Activated T-cell treated with anti-CD3 and anti-CD28 coated beads, Interleukin-2, amount 50 U/mL, for 48 hours (primary cell): Measurements from ENCODE around the gene ZBTB38.

Experiments
- DNase-seq, 2 experiments: peaks; one replicate each; pipeline ENCODE4 v3.0.0-alpha.2; 2020

ZBTB38 gene

GRCh38 chr3:141337991-141338390, 30.3 kb upstream of the ZBTB38 start:
- no peak for DNase-seq

- DNase-seq = no peak
Measured at GRCh38 chr3:141338881-141339280, 29.4 kb upstream of the ZBTB38 start.

- DNase-seq = no peak
Measured at GRCh38 chr3:141341536-141341935, 26.8 kb upstream of the ZBTB38 start.

- no peak for DNase-seq
Measured at GRCh38 chr3:141342386-141342785, 25.9 kb upstream of the ZBTB38 start.

DNA sequence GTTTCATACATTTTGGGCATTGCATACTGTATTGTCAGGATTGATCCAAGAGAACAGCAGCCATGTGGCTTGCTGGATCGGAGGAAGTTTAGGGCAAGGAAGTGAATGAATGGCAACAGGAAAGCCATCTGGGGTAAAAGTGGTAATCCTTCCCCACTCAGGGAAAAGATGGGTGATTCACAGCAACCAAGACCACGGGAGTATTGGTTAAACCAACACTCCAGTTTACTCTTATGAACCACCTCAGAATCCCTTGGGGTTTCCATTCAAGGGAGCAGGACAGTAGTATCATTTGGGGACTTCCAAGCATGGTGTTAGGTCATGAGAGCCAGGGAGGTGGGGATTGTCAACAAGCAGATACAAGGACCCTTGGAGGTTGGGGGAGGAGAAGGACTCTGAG, 25.2 kb upstream of the ZBTB38 start:
- no peak for DNase-seq

GRCh38 chr3:141343865-141344271, 24.4 kb upstream of the ZBTB38 start:
- DNase-seq = no peak

GRCh38 chr3:141345528-141345927, 22.8 kb upstream of the ZBTB38 start:
- DNase-seq = no peak

DNA sequence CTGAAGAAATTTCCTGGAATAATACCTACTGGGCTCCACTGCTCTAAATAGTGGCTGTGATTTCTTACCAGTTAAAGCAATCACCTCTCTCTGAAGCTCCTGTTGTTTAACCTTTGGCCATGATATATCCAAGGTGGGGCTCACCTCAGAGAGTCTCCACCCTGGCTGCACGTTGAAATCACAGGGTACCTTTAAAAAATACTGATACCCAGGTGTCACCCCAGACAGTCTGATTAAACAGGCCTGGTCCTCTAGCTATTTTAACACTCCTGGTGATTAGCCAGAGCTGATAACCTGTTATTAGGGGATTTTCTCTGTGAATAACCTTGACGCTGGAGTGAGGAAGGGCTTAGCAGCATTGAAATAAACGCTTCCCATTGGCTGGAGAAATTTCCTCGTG, 22.3 kb upstream of the ZBTB38 start:
- DNase-seq = no peak

DNA sequence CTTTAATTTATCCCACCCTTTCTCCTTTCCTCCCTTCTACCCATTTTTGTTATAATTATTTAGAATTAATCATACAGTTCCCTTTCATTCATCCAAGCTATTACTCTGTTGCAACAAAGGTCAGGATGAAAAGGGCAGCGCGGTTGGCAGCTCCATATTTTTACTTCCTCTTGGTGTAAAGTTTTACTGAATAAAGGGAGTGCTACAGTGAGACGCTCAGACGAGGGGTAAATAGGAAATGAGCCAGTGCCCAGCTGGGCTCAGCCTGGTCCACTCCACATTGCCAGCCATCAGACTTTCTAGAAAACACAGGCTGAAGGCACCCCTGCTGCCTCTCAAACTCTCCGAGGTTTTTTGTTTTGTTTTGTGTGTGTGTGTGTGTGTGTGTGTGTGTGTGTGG, 21.9 kb upstream of the ZBTB38 start:
- no peak for DNase-seq

DNA sequence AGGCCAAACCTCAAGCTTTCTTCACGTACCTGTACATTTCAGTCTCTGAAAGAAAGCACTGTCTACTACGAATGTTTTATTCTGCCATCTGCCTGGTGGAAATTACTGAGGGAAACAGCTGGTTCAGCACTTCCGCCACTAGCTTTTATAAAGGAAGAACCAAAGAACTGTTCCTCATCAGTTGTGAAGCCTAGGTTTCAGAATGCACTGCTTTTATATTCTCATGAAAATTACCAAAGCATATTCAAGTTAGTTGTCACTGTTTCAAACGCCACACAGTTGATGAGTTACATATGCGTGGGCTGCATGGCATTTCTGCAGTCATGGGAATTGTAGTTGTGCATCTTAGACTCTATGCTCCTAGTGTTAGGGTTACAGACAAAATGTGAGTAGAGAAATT, 21.5 kb upstream of the ZBTB38 start:
- no peak for DNase-seq

DNA sequence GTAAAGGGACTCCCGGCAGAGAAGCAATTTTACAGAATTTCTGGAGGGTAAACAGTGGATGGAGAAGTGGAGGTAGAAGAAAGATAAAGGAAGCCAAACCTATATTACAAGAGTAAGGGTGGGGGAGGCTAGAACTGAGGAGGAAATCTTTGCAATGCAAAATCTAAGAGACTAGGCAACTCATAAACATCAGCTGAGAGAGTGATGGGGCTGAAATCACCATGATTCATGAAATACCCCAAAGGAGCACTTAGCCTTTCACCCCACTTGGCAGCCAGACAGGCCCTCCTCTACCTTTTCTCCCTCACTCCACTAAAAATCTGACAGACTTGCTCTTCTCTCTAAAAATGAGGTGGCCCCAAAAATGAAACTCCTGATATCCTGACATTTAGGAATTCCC, 19.5 kb upstream of the ZBTB38 start:
- no peak for DNase-seq

GRCh38 chr3:141349711-141350110, 18.6 kb upstream of the ZBTB38 start:
- no peak for DNase-seq

GRCh38 chr3:141350666-141351065, 17.6 kb upstream of the ZBTB38 start:
- DNase-seq = no peak

GRCh38 chr3:141352262-141352984, 15.9 kb upstream of the ZBTB38 start:
- DNase-seq = no peak

- DNase-seq = no peak
Measured at GRCh38 chr3:141353652-141354495, 14.4 kb upstream of the ZBTB38 start.

DNA sequence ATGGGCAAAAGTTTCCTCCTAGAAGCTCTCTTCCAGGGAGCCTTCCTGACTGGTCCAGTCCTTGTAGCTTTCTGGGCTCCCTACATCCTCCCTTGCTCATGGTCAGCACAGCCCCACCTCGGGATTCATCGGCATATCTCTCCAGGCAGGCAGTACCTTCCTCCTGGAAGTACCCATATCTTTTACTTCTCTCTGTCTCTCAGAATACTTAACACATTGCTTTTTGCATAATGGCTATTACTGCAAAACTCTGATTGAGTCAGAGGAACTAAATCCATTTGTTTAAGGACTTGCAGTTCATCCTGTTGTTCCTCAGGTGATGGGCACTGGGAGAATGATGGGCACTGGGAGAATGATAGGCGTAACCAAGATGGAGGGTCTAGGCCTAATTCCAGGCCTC, 13.8 kb upstream of the ZBTB38 start:
- no peak for DNase-seq

DNA sequence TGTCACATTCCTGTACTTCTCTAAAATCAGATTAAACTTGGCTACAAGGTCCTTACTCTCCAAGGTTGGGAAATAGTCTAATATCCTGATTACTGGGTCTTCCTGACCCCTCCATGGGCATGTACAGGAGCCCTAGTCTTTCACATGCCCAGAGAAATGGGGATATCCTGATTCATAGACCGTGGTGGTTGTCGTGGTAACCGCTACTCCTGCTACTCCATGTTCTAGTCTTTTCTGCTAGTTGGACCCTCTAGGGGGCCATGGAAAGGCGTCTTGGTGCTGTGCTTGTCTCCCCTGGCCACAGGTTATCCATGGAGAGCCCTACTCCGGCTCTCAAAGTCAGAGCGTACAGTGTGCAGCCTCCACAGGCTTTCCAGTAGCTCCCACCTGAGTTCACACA, 13.1 kb upstream of the ZBTB38 start:
- DNase-seq = no peak

GRCh38 chr3:141356046-141356445, 12.3 kb upstream of the ZBTB38 start:
- DNase-seq = no peak

DNA sequence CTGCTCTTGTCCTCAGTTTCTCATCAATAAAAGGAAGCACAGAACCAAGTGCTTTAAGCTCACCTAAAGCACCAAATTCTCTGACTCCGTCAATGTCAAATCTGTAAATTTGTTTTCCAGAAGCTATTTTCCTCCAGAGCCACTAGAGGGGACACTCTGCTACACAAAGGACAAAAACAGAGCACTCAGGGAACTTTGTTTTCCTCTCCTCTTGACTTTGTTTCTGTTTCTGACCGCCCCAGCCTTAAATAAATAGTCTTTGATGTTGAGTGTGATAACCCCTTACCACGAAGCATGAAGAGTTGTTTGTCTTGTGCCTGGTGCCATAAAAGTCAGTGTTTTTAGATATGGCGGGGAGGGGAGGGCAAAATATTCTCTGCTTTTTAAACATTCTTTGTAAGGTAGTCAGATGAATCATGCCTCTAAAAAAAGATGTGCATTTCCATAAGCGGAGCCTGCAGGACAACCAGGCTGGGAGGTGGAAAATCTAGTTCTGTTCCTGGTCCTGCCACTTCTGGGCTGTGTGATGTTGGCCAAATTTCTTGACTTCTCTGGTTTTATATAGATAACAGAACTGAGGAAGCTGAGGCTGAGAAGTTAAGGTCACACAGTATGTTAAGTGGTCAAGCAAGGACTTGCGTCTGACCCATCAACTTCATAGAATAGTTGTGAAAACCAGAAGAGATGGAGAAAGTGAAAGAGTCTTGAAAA, 7.3 kb upstream of the ZBTB38 start:
- no peak for DNase-seq

GRCh38 chr3:141362736-141363135, 5.6 kb upstream of the ZBTB38 start:
- DNase-seq = no peak

DNA sequence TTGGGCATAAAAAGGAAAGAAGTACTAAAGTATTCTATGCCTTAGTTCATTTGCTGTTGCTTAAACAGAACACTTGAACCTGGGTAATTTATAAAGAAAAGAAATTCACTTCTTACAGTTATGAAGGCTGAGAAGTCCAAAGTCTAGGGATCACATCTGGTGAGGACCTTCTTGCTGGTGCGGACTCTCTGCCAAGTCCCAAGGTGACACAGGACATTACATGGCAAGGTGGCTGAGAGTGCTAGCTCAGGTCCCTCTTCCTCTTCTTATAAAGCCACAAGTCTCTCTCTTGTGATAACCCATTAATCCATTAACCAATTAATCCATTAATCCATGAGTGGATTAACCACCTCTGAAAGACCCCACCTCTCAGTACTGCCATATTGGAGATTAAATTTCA, 3.1 kb upstream of the ZBTB38 start:
- no peak for DNase-seq

DNA sequence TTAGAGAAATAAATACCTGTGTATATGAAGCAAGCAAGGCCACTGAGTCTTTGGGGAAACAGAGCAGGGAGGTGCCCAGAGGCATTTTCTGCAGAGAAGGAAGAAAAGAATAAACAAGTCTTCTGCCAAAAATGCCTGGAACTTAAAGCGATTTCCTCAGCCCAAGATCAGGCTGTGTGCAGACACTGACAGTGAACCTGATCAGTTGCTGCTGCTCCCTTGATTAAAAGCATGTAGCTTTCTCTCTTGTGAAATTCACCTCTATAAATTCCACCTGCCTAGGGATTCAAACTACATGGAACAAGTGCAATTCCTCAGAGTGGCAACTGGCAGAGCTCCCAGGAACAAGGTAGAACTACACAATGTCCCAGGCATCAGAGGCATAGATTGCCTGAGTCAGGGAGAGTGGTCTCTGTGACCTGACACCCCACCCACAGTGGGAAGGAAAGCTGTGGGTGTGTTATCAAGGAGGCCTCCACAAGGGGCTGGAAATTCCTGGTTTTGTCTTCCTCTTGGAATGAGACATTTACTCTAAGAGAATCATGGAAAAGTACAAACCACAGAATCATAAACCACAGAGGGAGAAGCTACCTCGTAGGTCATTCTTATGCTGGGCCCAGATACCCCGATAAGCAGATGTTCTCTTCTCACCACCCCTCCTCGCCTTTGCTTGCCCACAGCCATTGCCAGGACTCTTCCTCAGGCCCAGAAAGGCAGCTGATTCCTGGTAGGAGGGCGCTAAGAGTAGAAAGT, 1.8 kb upstream of the ZBTB38 start:
- DNase-seq = no peak
